ENCODE data around the gene PRKN. TPM values are rescaled to one million over a fixed set of nuclear protein-coding genes. Genes with fewer than 3 reads are reported as not detected.

Gene PRKN
- total and polyA plus RNA-seq, 2 donors (not counting 1 experiment from before 2014, with no cell fraction given), result 0.43 to 4.6 TPM

- Histone ChIP-seq H3K27me3 (ENCODE audit: control insufficient read depth, insufficient read depth, low read length) (no peaks in the 10 kb centered on the region), H3K9ac (ENCODE audit: insufficient read depth, low read length) (no peak overlapping the region), H3K4me3 (replicated peaks in 1 of 4; ENCODE audit: control extremely low read depth in 1 of 4, insufficient read depth in 1 of 4, low read depth in 3 of 4, low read length in 4 of 4) (no peak overlapping the region), H3K9me3 (ENCODE audit: control insufficient read depth, insufficient read depth, low read depth, low read length) (no peaks in the 10 kb centered on the region), H3K27ac (ENCODE audit: insufficient read depth, low read length) (no peak overlapping the region), H3K36me3 (ENCODE audit: control insufficient read depth, insufficient read depth, low read length) (no peaks in the 10 kb centered on the region), H2AFZ (ENCODE audit: low read length) (no peak overlapping the region), H3K79me2 (ENCODE audit: control insufficient read depth, insufficient read depth, low read length) (no peaks in the 10 kb centered on the region), H3K4me1 (ENCODE audit: control insufficient read depth, extremely low read depth, insufficient read depth, low read length) (no peaks in the 10 kb centered on the region), H4K20me1 (ENCODE audit: control insufficient read depth, extremely low read depth, insufficient read depth, low read length) (no peaks in the 10 kb centered on the region), H3K4me2 (ENCODE audit: extremely low read depth, insufficient read depth, low read length) (no peak overlapping the region)
- no peak for DNase-seq (ENCODE audit: low read depth in 2 of 2)
- TF ChIP-seq CTCF (conservative IDR thresholded peaks at IDR 0.05 in 1 of 2, IDR thresholded peaks at IDR 0.05 in 1 of 2; ENCODE audit: low read depth in 1 of 2, low read length in 2 of 2) (no peak), EZH2 (IDR thresholded peaks at IDR 0.05; ENCODE audit: low read length, missing control alignments) (no peak)
Observed at GRCh38 chr6:161686655-161687054, 1040.9 kb downstream of the PRKN start.

GRCh38 chr6:161684731-161685475, 1042.7 kb downstream of the PRKN start:
- Histone ChIP-seq H3K4me3 (replicated peaks in 1 of 4; ENCODE audit: control extremely low read depth in 1 of 4, insufficient read depth in 1 of 4, low read depth in 3 of 4, low read length in 4 of 4) (no peak overlapping the region), H2AFZ (ENCODE audit: low read length) (no peak overlapping the region), H3K36me3 (ENCODE audit: control insufficient read depth, insufficient read depth, low read length) (no peaks in the 10 kb centered on the region), H3K27me3 (ENCODE audit: control insufficient read depth, insufficient read depth, low read length) (no peaks in the 10 kb centered on the region), H3K9ac (ENCODE audit: insufficient read depth, low read length) (no peak overlapping the region), H3K27ac (ENCODE audit: insufficient read depth, low read length) (no peak overlapping the region), H3K4me2 (ENCODE audit: extremely low read depth, insufficient read depth, low read length) (no peak overlapping the region), H4K20me1 (ENCODE audit: control insufficient read depth, extremely low read depth, insufficient read depth, low read length) (no peaks in the 10 kb centered on the region), H3K79me2 (ENCODE audit: control insufficient read depth, insufficient read depth, low read length) (no peaks in the 10 kb centered on the region), H3K9me3 (ENCODE audit: control insufficient read depth, insufficient read depth, low read depth, low read length) (no peaks in the 10 kb centered on the region), H3K4me1 (ENCODE audit: control insufficient read depth, extremely low read depth, insufficient read depth, low read length) (no peaks in the 10 kb centered on the region)
- peak in 1 of 2 donors; percentile 36 for DNase-seq (ENCODE audit: low read depth in 2 of 2)
- TF ChIP-seq CTCF (conservative IDR thresholded peaks at IDR 0.05 in 1 of 2, IDR thresholded peaks at IDR 0.05 in 1 of 2; ENCODE audit: low read depth in 1 of 2, low read length in 2 of 2) (no peak), EZH2 (IDR thresholded peaks at IDR 0.05; ENCODE audit: low read length, missing control alignments) (no peak)

- Histone ChIP-seq H4K20me1 (ENCODE audit: control insufficient read depth, extremely low read depth, insufficient read depth, low read length) (no peaks in the 10 kb centered on the region), H3K9me3 (ENCODE audit: control insufficient read depth, insufficient read depth, low read depth, low read length) (no peaks in the 10 kb centered on the region), H3K4me3 (replicated peaks in 1 of 4; ENCODE audit: control extremely low read depth in 1 of 4, insufficient read depth in 1 of 4, low read depth in 3 of 4, low read length in 4 of 4) (no peak overlapping the region), H3K4me1 (ENCODE audit: control insufficient read depth, extremely low read depth, insufficient read depth, low read length) (no peaks in the 10 kb centered on the region), H3K9ac (ENCODE audit: insufficient read depth, low read length) (no peak overlapping the region), H3K4me2 (ENCODE audit: extremely low read depth, insufficient read depth, low read length) (no peak overlapping the region), H3K27ac (ENCODE audit: insufficient read depth, low read length) (no peak overlapping the region), H3K79me2 (ENCODE audit: control insufficient read depth, insufficient read depth, low read length) (no peaks in the 10 kb centered on the region), H2AFZ (ENCODE audit: low read length) (no peak overlapping the region), H3K36me3 (ENCODE audit: control insufficient read depth, insufficient read depth, low read length) (no peaks in the 10 kb centered on the region), H3K27me3 (ENCODE audit: control insufficient read depth, insufficient read depth, low read length) (no peaks in the 10 kb centered on the region)
- no peak for DNase-seq (ENCODE audit: low read depth in 2 of 2)
- TF ChIP-seq EZH2 (IDR thresholded peaks at IDR 0.05; ENCODE audit: low read length, missing control alignments) (no peak), CTCF (conservative IDR thresholded peaks at IDR 0.05 in 1 of 2, IDR thresholded peaks at IDR 0.05 in 1 of 2; ENCODE audit: low read depth in 1 of 2, low read length in 2 of 2) (no peak)
Observed at GRCh38 chr6:161683400-161683799, 1044.2 kb downstream of the PRKN start.

Data from fibroblast of lung (primary cell).